HL-60 (cell line): ENCODE results near the gene CNDP1.
A peak's percentile ranks its signal among the peaks of the same experiment; 100 is the strongest.

Experiments
- DNase-seq, 2 experiments: peaks; one replicate each; pipeline ENCODE4 v3.0.0-alpha.2; 2010 to 2020; ENCODE audit warnings: low read depth in 1 of 2, low spot score in 1 of 2
- H3K27ac ChIP-seq: fragments of 250-450 bp; sonication (Bioruptor Pico); replicated peaks from 2 replicates; pipeline ENCODE4 v1.5.1; 2020; ENCODE audit warnings: mild to moderate bottlenecking, moderate library complexity
- H3K27me3 ChIP-seq: fragments of 250-450 bp; sonication (Bioruptor Pico); 2 replicates; pipeline ENCODE4 v1.5.1; 2021; ENCODE audit warnings: mild to moderate bottlenecking, moderate library complexity; ENCODE audit not compliant: insufficient read depth, poor library complexity, severe bottlenecking
- H3K4me3 ChIP-seq: replicated peaks from 2 replicates; pipeline ENCODE4 v1.5.1; 2011; ENCODE audit warnings: mild to moderate bottlenecking, control low read depth, low read length; ENCODE audit not compliant: insufficient read depth
- GABPA ChIP-seq: IDR thresholded peaks from 2 replicates; pipeline ENCODE4 v1.6.1; 2012; ENCODE audit warnings: low read depth
- POLR2AphosphoS5 ChIP-seq: IDR thresholded peaks from 2 replicates; pipeline ENCODE4 v1.6.1; 2012; ENCODE audit warnings: low read depth
- SPI1 ChIP-seq: IDR thresholded peaks from 2 replicates; pipeline ENCODE4 v1.6.1; 2012; ENCODE audit warnings: low read depth, mild to moderate bottlenecking, borderline replicate concordance
- TF ChIP-seq, protein P1 (sequence below): IDR thresholded peaks from one replicate; pipeline ENCODE4 v1.5.1; 2011; ENCODE audit warnings: low read length, control low read depth, inconsistent platforms; ENCODE audit not compliant: insufficient read depth
- TF ChIP-seq, protein P2 (sequence below): IDR thresholded peaks from 2 replicates; pipeline ENCODE4 v1.6.1; 2012; ENCODE audit warnings: low read depth; ENCODE audit not compliant: insufficient replicate concordance

CNDP1 gene

DNA sequence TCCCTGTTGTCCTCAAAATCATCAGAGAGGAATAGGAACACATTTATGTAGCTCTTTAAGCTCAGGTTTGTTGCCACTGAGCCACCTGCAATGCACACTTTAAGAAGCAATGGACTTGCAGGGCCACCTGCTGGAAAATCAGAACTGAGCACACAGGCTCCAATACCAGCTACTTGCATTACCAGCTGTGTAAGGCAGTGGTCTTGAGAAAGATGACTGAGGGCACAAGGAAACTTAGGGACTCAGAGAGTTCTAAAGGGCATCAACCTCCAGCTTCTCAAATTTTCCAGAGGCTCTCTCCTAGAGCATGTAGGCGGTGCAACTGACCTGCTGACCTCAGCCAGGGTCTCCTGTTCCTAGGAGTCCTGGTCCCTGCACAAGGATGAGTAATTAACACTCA, 40.6 kb upstream of the CNDP1 start:
- TF ChIP-seq, protein P1, sequence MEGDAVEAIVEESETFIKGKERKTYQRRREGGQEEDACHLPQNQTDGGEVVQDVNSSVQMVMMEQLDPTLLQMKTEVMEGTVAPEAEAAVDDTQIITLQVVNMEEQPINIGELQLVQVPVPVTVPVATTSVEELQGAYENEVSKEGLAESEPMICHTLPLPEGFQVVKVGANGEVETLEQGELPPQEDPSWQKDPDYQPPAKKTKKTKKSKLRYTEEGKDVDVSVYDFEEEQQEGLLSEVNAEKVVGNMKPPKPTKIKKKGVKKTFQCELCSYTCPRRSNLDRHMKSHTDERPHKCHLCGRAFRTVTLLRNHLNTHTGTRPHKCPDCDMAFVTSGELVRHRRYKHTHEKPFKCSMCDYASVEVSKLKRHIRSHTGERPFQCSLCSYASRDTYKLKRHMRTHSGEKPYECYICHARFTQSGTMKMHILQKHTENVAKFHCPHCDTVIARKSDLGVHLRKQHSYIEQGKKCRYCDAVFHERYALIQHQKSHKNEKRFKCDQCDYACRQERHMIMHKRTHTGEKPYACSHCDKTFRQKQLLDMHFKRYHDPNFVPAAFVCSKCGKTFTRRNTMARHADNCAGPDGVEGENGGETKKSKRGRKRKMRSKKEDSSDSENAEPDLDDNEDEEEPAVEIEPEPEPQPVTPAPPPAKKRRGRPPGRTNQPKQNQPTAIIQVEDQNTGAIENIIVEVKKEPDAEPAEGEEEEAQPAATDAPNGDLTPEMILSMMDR, result peak; percentile 56
- no peak for TF ChIP-seq GABPA
- DNase-seq, result peak in 1 of 2 experiments; percentile 71
- Histone ChIP-seq H3K4me3 (no peak overlapping the region), H3K27ac (no peak overlapping the region), H3K27me3 (peaks cover 7% of the 10 kb centered on the region)

- no peak for DNase-seq
- TF ChIP-seq, protein P2, sequence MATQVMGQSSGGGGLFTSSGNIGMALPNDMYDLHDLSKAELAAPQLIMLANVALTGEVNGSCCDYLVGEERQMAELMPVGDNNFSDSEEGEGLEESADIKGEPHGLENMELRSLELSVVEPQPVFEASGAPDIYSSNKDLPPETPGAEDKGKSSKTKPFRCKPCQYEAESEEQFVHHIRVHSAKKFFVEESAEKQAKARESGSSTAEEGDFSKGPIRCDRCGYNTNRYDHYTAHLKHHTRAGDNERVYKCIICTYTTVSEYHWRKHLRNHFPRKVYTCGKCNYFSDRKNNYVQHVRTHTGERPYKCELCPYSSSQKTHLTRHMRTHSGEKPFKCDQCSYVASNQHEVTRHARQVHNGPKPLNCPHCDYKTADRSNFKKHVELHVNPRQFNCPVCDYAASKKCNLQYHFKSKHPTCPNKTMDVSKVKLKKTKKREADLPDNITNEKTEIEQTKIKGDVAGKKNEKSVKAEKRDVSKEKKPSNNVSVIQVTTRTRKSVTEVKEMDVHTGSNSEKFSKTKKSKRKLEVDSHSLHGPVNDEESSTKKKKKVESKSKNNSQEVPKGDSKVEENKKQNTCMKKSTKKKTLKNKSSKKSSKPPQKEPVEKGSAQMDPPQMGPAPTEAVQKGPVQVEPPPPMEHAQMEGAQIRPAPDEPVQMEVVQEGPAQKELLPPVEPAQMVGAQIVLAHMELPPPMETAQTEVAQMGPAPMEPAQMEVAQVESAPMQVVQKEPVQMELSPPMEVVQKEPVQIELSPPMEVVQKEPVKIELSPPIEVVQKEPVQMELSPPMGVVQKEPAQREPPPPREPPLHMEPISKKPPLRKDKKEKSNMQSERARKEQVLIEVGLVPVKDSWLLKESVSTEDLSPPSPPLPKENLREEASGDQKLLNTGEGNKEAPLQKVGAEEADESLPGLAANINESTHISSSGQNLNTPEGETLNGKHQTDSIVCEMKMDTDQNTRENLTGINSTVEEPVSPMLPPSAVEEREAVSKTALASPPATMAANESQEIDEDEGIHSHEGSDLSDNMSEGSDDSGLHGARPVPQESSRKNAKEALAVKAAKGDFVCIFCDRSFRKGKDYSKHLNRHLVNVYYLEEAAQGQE, result no peak
- TF ChIP-seq POLR2AphosphoS5 (no peak), GABPA (no peak), SPI1 (no peak)
- TF ChIP-seq, protein P1, result no peak
- Histone ChIP-seq H3K27me3 (peaks cover 2% of the 10 kb centered on the region), H3K27ac (no peak overlapping the region), H3K4me3 (no peak overlapping the region)
Measured at GRCh38 chr18:74494514-74494913, 39.8 kb upstream of the CNDP1 start.

GRCh38 chr18:74495581-74496507, 38.5 kb upstream of the CNDP1 start, which contains the start of gene CNDP2:
Gene CNDP2 (plus strand): TSS chr18:74496363. CDS start chr18:74499974, 3,611 bp downstream.
- TF ChIP-seq SPI1 (peak; percentile 68; the same call in 1 of the 2 replicates), GABPA (peak; percentile 52; the same call in 1 of the 2 replicates), POLR2AphosphoS5 (peak; percentile 84)
- TF ChIP-seq, protein P1, result no peak
- TF ChIP-seq, protein P2, result no peak
- Histone ChIP-seq H3K27ac (peak within 1 kb of the TSS; percentile 70), H3K4me3 (peak within 1 kb of the TSS; percentile 95), H3K27me3 (no peaks in the 10 kb centered on the region)
- DNase-seq, result peak; percentile 99 to 100
